A549 treated with AZD2906 at 1 μM for 4 hours (cell line): ENCODE measurements around the gene CRY2. TPM values are rescaled to one million over a fixed set of nuclear protein-coding genes. Genes with fewer than 3 reads are reported as not detected.

Source experiments
- total RNA-seq: library from RNA; stranded (reverse); fragments of 200-300 nt; extraction: Qiagen RNA extraction; gene quantifications from 5 replicates; pipeline ENCODE4 v1.2.3, GENCODE V29; 2022

The CRY2 gene
- 4.7 to 5.5 TPM (median 4.9 TPM) in 5 replicates for total RNA-seq

GRCh38 chr11:45846974-45847910, at the start of gene CRY2:
TSS of gene CRY2 (plus strand) at chr11:45847475. CDS start at chr11:45847491, 16 bp downstream.

GRCh38 chr11:45804761-45805304, 42.4 kb upstream of the CRY2 start, which contains the start of gene SLC35C1:
TSS of gene SLC35C1 (plus strand) at chr11:45805149. CDS start at chr11:45805802, 653 bp downstream.

GRCh38 chr11:45885274-45885920, 38.1 kb downstream of the CRY2 start, which contains the start of gene MAPK8IP1:
TSS of gene MAPK8IP1 (plus strand) at chr11:45885651. CDS start at chr11:45885821, 170 bp downstream.

GRCh38 chr11:45906965-45907611, 59.8 kb downstream of the CRY2 start, which contains the start of gene FREY1:
TSS of gene FREY1 (minus strand) at chr11:45907271. CDS start at chr11:45907245, 26 bp downstream.

GRCh38 chr11:45917623-45918330, 70.5 kb downstream of the CRY2 start, which contains the start of gene PEX16:
TSS of gene PEX16 (minus strand) at chr11:45917877. CDS start at chr11:45917811, 66 bp downstream.

GRCh38 chr11:45922425-45923082, 75.3 kb downstream of the CRY2 start, which contains the start of gene LARGE2:
TSS of gene LARGE2 (plus strand) at chr11:45922656. CDS start at chr11:45922883, 227 bp downstream.

Other genes starting within 250 kb of the CRY2 start
- gene CHST1, start 181.9 kb upstream of the CRY2 start, total RNA-seq, result 0.95 to 1.9 TPM (median 1.5 TPM) in 5 replicates
- 28.9 to 34.6 TPM (median 30.7 TPM) in 5 replicates for gene SLC35C1, start 42.3 kb upstream of the CRY2 start, total RNA-seq
- 5.4 to 6.9 TPM (median 6.1 TPM) in 5 replicates for gene MAPK8IP1, start 38.2 kb downstream of the CRY2 start, total RNA-seq
- gene FREY1, start 59.8 kb downstream of the CRY2 start, total RNA-seq, result 0.29 to 0.53 TPM (median 0.34 TPM) in 5 replicates
- 16.8 to 22.9 TPM (median 19.7 TPM) in 5 replicates for gene PEX16, start 70.4 kb downstream of the CRY2 start, total RNA-seq
- 1.6 to 3.1 TPM (median 2.6 TPM) in 5 replicates for gene LARGE2, start 75.2 kb downstream of the CRY2 start, total RNA-seq